LoVo (cell line): Measurements from ENCODE around the gene RPA3.

Source experiments
- DNase-seq: peaks from one replicate; pipeline ENCODE4 v3.0.0-alpha.2; 2016; ENCODE audit warnings: low spot score

Gene RPA3

DNA sequence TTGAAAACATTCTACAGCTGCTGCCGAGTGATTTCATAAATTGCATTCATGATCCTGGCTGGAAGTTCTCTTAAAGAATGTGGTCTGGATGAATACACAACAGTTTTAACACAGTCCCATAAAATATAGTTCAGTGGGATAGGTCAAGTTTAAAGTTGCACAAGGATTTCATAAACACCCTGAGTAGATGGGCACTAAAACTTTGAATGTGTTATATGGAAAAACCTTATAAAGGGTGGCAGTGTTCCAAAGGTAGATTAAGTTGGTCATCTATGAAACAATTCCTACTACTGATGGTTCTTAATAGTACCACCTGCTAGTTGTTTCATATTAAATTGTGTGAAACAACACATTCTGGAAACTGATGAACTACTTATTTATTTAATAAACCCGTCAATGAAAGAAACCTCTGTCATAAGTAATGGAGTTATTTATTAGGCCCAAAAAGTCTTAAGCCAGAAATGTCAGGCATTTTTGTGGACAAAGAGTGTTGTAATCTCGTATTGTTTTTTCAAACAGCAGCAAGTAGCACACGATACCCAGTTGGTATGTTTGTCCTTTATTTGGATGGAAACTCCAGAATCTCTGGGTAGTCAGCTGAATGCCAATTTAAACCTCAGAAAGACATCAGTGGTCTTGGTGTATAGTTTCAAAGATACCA, 14.3 kb upstream of the RPA3 start:
- peak; percentile 50 for DNase-seq

- peak; percentile 60 for DNase-seq
Measured at GRCh38 chr7:7731732-7732131, 13.3 kb upstream of the RPA3 start.

GRCh38 chr7:7720750-7721621, 2.6 kb upstream of the RPA3 start:
- DNase-seq: no peak

DNA sequence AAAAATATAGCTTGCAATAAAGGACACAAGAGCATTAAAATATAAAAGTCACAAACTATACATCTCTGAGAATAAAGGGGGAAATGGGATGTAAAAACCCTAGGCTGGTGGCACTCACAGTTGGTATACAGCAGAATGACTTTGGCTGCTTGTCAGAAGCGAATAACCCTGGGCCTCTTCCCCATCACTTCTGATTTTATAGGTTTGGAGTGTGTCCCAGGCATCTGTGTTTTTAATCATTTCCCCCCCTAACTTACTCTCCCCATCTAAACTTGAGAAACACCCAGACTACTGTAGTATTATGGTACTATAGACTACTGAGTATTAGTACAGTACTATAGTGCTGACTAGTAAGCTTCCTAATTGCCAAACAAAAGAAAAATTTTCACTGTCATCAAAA, 1.8 kb upstream of the RPA3 start:
- no peak for DNase-seq

DNA sequence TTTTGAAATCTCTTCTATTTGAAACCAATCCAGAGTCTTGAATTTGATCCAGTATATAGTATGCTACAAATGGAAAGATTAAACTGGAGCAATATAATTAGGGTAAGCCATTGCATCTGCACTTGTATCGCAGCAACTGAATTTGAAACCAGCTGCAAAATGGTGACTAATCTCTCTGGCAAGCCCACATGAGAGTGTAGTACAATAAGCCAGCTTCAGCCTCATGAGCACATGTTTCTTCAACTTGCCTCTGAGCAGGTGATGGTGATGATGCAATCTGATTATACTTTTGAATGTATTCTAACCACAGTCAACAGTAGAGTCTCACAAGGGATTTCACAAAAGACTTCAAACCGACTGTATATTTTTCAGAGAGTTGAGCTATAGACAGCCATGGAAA, 829 bp upstream of the RPA3 start:
- DNase-seq: peak; percentile 59

DNA sequence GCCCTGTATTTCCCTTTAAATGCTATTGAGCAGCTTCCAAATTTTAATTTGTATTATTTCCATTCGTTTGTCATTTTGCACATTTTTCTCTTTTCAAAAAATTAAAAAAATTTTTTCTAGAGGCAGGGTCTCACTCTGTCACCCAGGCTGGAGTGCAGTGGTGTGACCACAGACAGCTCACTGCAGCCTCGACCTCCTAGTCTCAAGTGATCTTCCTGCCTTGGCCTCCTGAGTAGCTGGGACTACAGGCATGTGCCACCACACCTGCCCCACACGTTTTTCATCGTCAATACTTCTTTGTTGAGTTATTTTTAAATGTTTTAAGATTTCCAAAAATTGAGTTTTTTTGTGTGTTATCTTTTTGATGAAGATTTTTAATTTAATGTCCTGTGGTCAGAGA, 4.7 kb downstream of the RPA3 start:
- DNase-seq: no peak

DNA sequence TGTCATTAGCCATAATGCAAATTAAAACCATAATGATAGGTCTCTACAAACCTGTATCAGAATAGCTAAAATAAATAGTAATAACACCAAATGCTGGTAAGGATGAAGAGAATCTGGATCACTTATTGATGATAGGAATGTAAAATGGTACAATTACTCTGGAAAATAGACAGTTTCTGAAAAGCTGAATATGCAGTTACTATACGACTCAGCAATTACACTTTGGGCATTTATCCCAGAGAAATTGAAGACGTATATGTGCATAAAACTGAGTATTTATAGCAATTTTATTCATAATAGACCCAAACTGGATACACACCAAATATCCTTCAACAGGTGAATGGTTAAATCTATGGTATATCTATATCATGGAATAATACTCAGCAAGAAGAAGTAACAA, 7.9 kb downstream of the RPA3 start:
- DNase-seq: no peak

GRCh38 chr7:7709291-7709690, 9.1 kb downstream of the RPA3 start:
- DNase-seq: no peak

GRCh38 chr7:7707806-7708205, 10.6 kb downstream of the RPA3 start:
- DNase-seq: no peak

- DNase-seq: no peak
Measured at GRCh38 chr7:7707246-7707645, 11.2 kb downstream of the RPA3 start.

DNA sequence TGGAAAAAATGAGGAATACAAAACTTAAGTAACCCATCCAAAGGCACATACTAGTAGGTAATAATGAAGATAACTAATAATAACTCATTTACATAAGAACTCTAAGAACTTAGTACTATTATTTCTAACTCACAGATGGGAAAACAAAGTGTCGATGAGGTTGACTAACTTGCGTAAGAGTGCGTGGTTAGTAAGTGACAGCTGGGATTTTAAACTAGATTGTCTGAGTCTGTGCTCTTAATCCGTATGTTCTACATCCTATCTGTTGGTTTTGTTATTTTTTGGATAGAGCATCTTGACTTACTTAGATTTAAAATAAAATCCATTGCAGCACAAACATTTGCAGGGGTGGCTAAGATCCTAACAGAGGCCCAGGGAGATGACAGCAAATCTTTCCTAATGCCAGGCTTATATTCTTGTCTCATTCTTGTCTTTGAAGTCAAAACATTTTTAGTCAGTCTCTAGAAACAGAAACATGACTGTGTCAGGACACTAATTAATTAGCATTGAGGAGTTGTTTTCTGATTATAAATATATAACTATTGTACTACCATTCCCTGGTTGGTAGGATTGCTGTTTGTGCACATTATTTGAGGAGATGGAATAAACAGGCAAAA, 11.7 kb downstream of the RPA3 start:
- no peak for DNase-seq

- DNase-seq: no peak
Measured at GRCh38 chr7:7706101-7706511, 12.3 kb downstream of the RPA3 start.

DNA sequence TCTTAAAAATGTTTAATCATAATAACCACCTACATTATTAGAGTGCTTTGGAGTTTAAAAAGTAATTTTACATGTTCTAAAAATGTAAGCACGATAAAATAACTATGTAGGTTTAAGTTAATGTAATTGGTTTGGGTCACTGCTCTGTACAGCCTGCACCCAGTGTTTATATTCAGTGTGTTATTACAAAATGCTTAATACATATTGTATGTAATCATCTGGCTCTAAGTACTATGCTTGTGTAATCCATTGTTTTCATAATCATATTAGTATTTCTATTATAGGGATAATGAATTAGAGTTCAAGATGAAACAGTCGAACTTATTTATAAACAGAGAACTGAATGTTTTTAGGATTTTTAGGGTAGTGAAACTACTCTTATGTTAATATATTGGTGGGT, 13.1 kb downstream of the RPA3 start:
- DNase-seq: no peak

DNA sequence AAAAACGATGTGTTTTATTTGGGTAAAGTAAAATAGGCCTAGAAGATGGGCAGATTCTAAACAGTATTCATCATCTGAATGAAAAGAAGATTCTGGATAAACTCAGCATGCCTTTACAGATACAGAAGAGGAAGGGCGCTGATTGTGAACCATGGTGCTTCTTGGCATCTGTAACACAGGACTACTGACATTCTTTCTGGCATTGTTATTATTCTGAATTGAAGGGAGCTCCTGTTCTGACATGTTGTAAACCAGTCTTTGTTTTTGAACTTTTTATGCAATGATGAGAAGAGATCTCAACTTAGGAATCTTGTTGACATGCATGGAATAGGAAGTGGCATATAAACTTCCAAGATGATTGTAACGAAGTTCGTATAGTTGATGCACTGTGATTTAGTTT, 13.5 kb downstream of the RPA3 start:
- DNase-seq: no peak

- no peak for DNase-seq
Measured at GRCh38 chr7:7703427-7703826, 15.0 kb downstream of the RPA3 start.

DNA sequence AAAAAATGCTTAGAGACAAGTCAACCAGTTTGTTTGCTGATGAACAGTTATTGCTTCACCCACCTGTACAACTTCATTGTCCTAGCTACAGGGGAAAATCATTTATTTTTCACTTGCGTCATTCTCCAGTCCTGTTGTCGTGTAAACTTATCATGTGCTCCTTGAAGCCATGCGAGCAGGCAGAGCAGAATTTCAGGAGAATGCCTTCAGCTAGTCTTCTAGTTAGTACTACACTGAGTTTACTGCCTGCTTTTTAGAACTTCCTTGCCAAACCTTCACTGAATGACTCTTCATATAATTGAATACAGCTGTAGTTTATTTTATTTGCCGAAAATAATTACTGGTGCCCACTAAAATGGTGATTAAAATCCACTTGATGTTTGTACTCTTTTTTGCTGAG, 15.6 kb downstream of the RPA3 start:
- no peak for DNase-seq

DNA sequence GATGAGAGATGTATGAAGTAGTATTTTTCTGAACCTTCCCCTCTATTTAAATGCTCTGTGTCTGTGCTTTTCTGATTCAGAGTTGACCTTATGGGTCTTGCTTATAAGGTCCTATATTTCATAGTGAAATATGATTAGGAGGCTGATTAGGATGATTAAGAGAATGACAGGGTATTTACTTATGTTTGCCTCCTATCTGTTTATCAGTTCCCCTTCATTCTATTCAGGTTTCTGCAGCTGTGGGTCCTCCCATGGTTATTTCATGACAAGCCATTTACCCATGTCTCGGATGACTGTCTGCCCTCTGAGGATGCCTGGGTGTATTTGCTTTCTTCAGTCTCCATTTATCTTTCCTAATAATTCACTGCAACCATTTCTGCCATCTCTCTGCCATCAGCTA, 16.9 kb downstream of the RPA3 start:
- no peak for DNase-seq

GRCh38 chr7:7699970-7700369, 18.4 kb downstream of the RPA3 start:
- no peak for DNase-seq

DNA sequence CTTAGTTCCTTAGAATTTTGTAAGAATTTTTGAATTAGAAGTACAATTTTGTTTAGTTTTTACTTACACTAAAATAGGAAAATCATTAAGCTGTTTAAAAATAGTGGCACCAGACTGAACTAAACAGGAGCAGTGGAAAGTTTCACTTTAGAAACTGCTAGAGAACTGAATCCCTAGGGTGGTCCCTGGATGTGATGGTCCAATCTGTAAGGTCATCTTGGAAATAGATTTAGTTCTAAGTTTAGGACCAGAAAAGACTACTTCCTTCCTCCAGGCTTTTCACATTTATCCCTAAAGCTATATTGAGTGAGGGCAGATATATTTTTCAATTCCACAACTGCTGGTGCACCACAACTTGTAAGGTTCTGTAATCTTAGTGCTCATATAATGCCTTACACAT, 19.0 kb downstream of the RPA3 start:
- DNase-seq: no peak

DNA sequence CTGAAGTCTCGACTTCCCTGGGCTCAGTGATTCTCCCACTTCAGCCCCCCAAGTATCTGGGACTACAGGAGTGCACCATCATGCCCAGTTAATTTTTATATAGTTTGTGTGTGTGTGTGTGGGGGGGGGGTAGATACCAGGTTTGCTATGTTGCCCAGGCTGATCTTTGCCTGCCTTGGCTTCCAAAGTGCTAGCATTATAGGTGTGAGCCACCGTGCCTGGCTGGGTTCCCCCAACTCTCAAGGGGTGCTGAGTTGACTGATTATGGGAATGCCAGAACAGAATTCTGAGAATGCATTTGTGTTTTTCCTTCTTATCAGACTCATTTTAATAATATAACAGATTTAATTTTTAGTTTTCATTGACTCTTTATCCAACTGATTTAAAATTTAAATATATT, 19.5 kb downstream of the RPA3 start:
- DNase-seq: no peak

- no peak for DNase-seq
Measured at GRCh38 chr7:7696458-7697119, 21.8 kb downstream of the RPA3 start.

GRCh38 chr7:7695111-7695817, 23.1 kb downstream of the RPA3 start:
- DNase-seq: no peak
